Activated CD4-positive, alpha-beta memory T cell treated with anti-CD3 and anti-CD28 coated beads for 36 hours (primary cell): ENCODE results near the gene CR1. TPM values are rescaled to one million over a fixed set of nuclear protein-coding genes. Genes with fewer than 3 reads are reported as not detected.
"Not testable (repeated sequence)": the region's sequence is repeated elsewhere in the genome, so short reads cannot be mapped to it uniquely, and the experiment has no call there.

Experiments used
- CTCF ChIA-PET: fragments of 350-600 bp; sonication (Branson Sonifier 250); formaldehyde crosslinking; loops from one replicate; lab custom pipeline; 2021; ENCODE audit warnings: antibody characterized with exemption, inconsistent platforms; lab: Charles Lee
- POLR2A ChIA-PET: fragments of 350-600 bp; sonication (Branson Sonifier 250); formaldehyde crosslinking; loops from one replicate; lab custom pipeline; 2021; ENCODE audit warnings: antibody characterized with exemption; lab: Charles Lee
- DNase-seq: peaks from one replicate; pipeline ENCODE4 v3.0.0-alpha.2; 2020
- H3K27ac Mint-ChIP-seq: one replicate; pipeline ENCODE4 v1.8.0; 2021; ENCODE audit warnings: mixed read lengths
- H3K27me3 Mint-ChIP-seq: one replicate; pipeline ENCODE4 v1.8.0; 2021; ENCODE audit warnings: mixed read lengths
- H3K36me3 Mint-ChIP-seq: one replicate; pipeline ENCODE4 v1.8.0; 2021; ENCODE audit warnings: mixed read lengths
- H3K4me1 Mint-ChIP-seq: one replicate; pipeline ENCODE4 v1.8.0; 2021; ENCODE audit warnings: low read depth, mixed read lengths
- H3K4me3 Mint-ChIP-seq: one replicate; pipeline ENCODE4 v1.8.0; 2021; ENCODE audit warnings: mild to moderate bottlenecking, mixed read lengths
- H3K9me3 Mint-ChIP-seq: one replicate; pipeline ENCODE4 v1.8.0; 2021; ENCODE audit warnings: mixed read lengths
- intact Hi-C: fragments of 100-400 bp; cut with micrococcal nuclease; formaldehyde crosslinking; loops from one replicate; pipeline ENCODE4 v1.15.1; 2023
- total RNA-seq, 2 experiments: library from RNA; stranded (reverse); gene quantifications; one replicate each; pipeline ENCODE4 v1.2.3, GENCODE V29; 2021

Gene CR1
- total RNA-seq, 2 experiments from 2014 or later, result not detected

DNA sequence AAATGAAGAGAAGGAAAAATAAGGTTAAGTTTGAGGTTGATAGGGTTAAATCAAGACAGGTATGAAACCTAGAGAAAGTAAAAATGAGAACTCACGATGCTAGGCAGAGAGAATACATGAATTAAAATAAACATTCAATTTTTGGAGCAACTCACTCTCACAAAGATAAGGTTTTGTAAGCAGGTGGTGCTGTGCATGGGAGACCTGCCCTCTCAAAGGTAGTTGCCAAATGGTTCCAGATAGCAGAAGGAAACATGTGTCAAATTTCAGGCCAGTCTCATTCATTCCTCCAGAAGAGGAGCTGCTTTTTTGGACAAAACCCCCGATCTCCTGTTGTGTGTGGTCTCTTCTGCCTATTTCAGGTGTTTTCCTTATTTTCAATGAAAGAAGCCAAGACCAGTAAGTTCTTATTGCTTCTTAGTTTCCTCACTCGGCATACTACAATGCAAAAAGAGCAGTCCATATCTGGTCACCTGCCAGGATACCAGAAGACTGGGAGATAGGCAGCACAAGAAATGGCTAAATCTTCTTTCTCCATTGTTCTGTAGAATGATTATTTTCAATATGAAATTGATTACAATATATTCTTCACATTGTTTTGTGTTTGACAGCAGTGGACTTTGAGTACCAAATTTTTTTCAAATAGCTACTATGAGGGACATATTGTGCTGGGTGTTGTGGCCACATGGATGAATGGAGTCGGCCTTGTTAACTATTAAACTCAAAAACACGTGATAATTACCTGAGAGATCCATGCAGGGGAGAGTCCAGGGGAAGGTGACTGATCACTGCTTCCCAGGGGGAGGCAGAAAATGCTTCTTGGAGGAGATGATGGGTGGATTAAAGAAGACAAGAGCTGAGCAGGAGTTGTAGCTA, 152.6 kb downstream of the CR1 start:
- Mint-ChIP-seq H3K4me3 (no peak overlapping the region), H3K9me3 (no peaks in the 10 kb centered on the region), H3K27me3 (peaks cover 5% of the 10 kb centered on the region), H3K4me1 (peaks cover 12% of the 10 kb centered on the region), H3K27ac (no peak overlapping the region), H3K36me3 (no peaks in the 10 kb centered on the region)
- POLR2A ChIA-PET, result no interaction called here
- DNase-seq, result no peak
- intact Hi-C loops, result no loop called here
- CTCF ChIA-PET, result no interaction called here

DNA sequence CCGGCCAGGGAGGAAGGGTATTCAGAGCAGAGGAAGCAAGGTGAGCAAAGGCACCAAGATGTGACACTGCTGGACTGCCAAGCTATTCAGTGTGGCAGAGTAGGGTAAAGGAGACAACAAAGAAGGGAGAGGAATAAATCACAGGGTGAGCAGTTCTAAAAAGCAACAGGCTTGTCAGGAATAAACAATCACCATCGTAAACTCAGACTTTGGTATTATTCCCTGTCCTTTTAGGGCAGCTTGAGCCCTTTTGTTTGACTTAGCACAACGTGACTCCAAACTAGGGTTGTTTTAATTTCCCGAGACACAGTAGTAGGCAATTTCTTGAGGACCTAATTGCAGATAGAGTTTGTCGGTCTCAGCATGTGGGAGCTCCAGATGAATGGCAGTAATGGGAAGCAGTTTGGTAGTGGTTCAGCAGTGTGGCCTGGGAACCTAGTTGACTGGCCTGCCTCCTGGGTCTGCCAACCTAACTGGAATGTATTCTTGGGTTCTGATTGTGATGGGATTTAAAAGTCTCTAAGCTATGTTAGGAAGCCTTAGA, 153.3 kb downstream of the CR1 start:
- no peaks in the 10 kb centered on the region for H3K36me3 Mint-ChIP-seq
- intact Hi-C loops, result no loop called here
- ChIA-PET POLR2A (no interaction called here), CTCF (no interaction called here)
- H3K27ac Mint-ChIP-seq, result no peak overlapping the region
- H3K4me3 Mint-ChIP-seq, result no peak overlapping the region
- no peaks in the 10 kb centered on the region for H3K9me3 Mint-ChIP-seq
- H3K27me3 Mint-ChIP-seq, result peaks cover 2% of the 10 kb centered on the region
- DNase-seq, result no peak
- H3K4me1 Mint-ChIP-seq, result peaks cover 10% of the 10 kb centered on the region

DNA sequence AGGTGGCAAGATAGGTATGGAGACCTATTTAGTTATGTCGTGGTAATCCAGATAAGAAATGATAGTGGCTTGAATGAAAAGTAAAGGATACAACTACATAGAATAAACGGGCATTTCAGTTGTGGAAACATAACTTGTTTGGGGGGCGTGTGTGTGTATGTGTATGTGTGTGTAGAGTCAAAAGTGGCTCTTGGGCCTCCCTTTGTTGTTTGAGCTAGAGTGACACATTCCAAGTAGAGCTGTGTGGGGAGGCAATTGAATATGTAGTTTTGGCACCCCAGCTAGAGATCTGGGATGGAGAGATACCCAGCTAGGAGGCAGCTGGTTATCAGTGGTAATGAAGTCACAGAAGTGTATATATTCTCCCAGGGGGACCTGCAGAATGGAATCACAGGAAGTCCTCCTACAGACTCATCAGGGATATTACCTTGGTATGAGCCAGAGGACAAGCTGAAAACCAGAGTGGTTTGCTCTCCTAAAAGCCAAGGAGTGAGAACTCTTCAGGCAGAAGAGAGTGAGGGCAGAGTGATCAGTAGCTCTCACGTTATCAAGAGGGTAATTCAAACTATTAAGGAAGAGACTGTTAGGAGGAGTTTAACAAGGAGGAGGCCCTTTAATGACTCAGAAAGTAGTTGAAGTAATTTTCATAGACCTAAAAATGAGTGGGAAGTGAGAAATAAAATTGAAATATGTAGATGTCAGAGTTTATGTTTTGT, 154.1 kb downstream of the CR1 start:
- CTCF ChIA-PET, result no interaction called here
- no peak overlapping the region for H3K4me3 Mint-ChIP-seq

DNA sequence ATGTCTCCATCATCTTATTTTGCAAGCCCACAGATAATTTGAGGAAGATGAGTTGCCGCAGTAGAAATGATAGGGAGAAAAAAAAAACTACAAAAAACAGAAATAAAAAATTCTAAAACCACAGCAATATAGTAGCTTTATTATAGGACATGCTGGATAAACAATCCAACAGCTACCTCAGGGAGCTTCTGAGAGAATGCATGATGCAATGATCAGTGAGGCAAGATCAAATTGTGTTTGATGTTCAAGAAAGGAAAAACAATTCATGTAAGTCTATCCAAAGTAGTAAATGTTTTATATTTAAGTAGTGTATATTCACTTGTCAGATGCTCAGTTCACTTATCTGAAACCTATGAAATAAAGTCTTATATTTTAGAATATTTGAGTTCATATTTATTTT, 155.6 kb downstream of the CR1 start:
- H3K9me3 Mint-ChIP-seq, result no peaks in the 10 kb centered on the region
- intact Hi-C loops, result no loop called here
- H3K27me3 Mint-ChIP-seq, result peaks cover 2% of the 10 kb centered on the region
- H3K36me3 Mint-ChIP-seq, result no peaks in the 10 kb centered on the region
- DNase-seq, result no peak
- H3K4me3 Mint-ChIP-seq, result no peak overlapping the region
- no peak overlapping the region for H3K27ac Mint-ChIP-seq
- CTCF ChIA-PET, result no interaction called here
- POLR2A ChIA-PET, result no interaction called here
- H3K4me1 Mint-ChIP-seq, result peaks cover 7% of the 10 kb centered on the region

More for the DNA sequence above, 154.1 kb downstream of the CR1 start:
- no peak overlapping the region for H3K27ac Mint-ChIP-seq
- DNase-seq, result no peak
- POLR2A ChIA-PET, result no interaction called here
- H3K27me3 Mint-ChIP-seq, result no peaks in the 10 kb centered on the region
- peaks cover 7% of the 10 kb centered on the region for H3K4me1 Mint-ChIP-seq
- no peaks in the 10 kb centered on the region for H3K36me3 Mint-ChIP-seq
- no peaks in the 10 kb centered on the region for H3K9me3 Mint-ChIP-seq
- intact Hi-C loops, result no loop called here

- intact Hi-C loops, result no loop called here
- POLR2A ChIA-PET, result no interaction called here
- CTCF ChIA-PET, result interaction anchor here (0.9 to 1.3 kb wide), 2 partner anchors 20 to 34 kb away, joined by 3 to 8 read pairs; no protein-coding TSS in a partner anchor
Measured at GRCh38 chr1:207654320-207654719, 158.4 kb downstream of the CR1 start.

DNA sequence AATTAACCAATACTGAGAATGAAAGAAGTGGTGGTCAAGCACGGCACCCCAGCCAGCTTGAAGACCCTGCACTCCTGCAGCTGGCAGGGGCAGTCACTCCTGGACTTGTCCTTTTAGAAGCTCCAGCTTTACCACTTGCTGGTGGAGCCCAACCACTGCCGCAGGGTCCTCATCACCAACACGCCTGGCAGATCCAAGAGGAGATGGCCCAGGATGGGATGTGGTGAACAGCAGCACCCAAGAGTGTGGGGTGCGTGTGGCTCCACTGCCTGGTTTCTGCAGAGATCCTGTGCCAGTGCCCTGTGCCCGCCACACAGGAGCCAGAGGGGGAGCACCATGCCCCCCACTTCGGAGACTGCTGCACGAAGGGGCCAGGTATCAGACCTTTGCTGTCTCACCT, 162.5 kb downstream of the CR1 start:
- Mint-ChIP-seq H3K36me3 (no peaks in the 10 kb centered on the region), H3K4me3 (no peak overlapping the region), H3K27ac (no peak overlapping the region), H3K4me1 (no peaks in the 10 kb centered on the region), H3K27me3 (peaks cover 6% of the 10 kb centered on the region), H3K9me3 (no peaks in the 10 kb centered on the region)
- ChIA-PET POLR2A (no interaction called here), CTCF (no interaction called here)
- DNase-seq, result no peak
- intact Hi-C loops, result no loop called here

More at GRCh38 chr1:207654320-207654719, 158.4 kb downstream of the CR1 start:
- no peak overlapping the region for H3K4me3 Mint-ChIP-seq
- H3K9me3 Mint-ChIP-seq, result no peaks in the 10 kb centered on the region
- H3K27ac Mint-ChIP-seq, result no peak overlapping the region
- H3K36me3 Mint-ChIP-seq, result no peaks in the 10 kb centered on the region
- H3K4me1 Mint-ChIP-seq, result peaks cover 7% of the 10 kb centered on the region
- no peak for DNase-seq
- peaks cover 4% of the 10 kb centered on the region for H3K27me3 Mint-ChIP-seq

DNA sequence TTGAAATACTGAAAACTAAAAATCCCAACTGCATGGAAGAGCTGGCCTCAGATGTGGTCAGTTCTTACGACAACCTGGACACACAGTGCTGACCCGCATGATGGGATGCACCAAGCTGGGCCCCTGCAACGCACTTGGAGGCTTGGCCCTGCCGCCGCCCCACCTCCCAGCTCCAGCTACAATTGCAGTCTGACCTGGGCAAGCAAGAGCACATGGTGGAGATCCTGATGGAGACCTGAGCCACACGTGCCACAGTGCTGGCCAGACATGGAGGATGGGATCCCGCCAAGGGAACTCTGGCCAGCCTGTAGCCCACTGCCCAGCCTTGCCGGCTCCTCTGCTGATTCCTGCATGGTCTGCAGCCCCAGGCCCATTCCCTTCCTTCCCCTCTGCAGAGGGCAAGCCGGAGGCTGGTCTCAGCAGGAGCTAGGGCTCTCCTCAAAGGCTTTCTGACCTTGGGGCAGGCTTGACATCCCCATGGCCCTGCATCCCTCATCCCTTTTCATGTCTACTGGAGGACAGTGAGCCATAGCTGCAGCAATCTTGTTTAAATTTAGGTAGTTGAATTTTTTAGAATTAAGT, 163.0 kb downstream of the CR1 start:
- intact Hi-C loops, result no loop called here
- CTCF ChIA-PET, result no interaction called here
- H3K4me1 Mint-ChIP-seq, result no peaks in the 10 kb centered on the region
- H3K36me3 Mint-ChIP-seq, result no peaks in the 10 kb centered on the region
- H3K4me3 Mint-ChIP-seq, result no peak overlapping the region
- DNase-seq, result no peak
- H3K27me3 Mint-ChIP-seq, result peaks cover 6% of the 10 kb centered on the region
- H3K9me3 Mint-ChIP-seq, result no peaks in the 10 kb centered on the region
- no peak overlapping the region for H3K27ac Mint-ChIP-seq
- POLR2A ChIA-PET, result no interaction called here

DNA sequence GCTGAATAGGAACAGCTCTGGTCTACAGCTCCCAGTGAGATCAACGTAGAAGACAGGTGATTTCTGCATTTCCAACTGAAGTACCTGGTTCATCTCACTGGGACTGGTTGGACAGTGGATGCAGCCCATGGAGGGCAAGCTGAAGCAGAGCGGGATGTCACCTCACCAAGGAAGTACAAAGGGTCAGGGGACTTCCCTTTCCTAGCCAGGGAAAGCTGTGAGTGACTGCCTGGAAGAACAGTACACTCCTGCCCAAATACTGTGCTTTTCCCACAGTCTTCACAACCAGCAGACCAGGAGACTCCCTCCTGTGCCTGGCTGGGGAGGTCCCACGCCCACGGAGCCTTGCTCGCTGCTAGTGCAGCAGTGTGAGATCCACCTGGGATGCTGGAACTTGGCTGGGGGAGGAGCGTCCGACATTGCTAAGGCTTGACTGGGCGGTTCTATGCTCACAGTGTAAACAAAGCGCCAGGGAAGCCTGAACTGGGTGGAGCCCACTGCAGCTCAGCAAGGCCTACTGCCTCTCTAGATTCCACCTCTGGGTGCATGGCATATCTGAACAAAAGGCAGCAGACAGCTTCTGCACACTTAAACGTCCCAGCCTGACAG, 163.7 kb downstream of the CR1 start:
- no peaks in the 10 kb centered on the region for H3K36me3 Mint-ChIP-seq
- H3K4me1 Mint-ChIP-seq, result no peaks in the 10 kb centered on the region
- H3K4me3 Mint-ChIP-seq, result no peak overlapping the region
- ChIA-PET CTCF (no interaction called here), POLR2A (no interaction called here)
- no peaks in the 10 kb centered on the region for H3K9me3 Mint-ChIP-seq
- intact Hi-C loops, result no loop called here
- DNase-seq, result no peak
- no peak overlapping the region for H3K27ac Mint-ChIP-seq
- H3K27me3 Mint-ChIP-seq, result peaks cover 9% of the 10 kb centered on the region

DNA sequence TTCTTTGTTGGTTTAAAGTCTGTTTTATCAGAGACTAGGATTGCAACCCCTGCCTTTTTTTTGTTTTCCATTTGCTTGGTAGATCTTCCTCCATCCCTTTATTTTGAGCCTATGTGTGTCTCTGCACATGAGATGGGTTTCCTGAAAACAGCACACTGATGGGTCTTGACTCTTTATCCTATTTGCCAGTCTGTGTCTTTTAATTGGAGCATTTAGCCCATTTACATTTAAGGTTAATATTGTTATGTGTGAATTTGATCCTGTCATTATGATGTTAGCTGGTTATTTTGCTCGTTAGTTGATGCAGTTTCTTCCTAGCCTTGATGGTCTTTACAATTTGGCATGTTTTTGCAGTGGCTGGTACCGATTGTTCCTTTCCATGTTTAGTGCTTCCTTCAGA, 165.5 kb downstream of the CR1 start:
- POLR2A ChIA-PET, intact Hi-C loops, DNase-seq, H3K4me3 Mint-ChIP-seq, H3K4me1 Mint-ChIP-seq, H3K36me3 Mint-ChIP-seq, H3K27ac Mint-ChIP-seq, CTCF ChIA-PET, H3K9me3 Mint-ChIP-seq: not testable (repeated sequence)
- peaks cover 15% of the 10 kb centered on the region for H3K27me3 Mint-ChIP-seq

DNA sequence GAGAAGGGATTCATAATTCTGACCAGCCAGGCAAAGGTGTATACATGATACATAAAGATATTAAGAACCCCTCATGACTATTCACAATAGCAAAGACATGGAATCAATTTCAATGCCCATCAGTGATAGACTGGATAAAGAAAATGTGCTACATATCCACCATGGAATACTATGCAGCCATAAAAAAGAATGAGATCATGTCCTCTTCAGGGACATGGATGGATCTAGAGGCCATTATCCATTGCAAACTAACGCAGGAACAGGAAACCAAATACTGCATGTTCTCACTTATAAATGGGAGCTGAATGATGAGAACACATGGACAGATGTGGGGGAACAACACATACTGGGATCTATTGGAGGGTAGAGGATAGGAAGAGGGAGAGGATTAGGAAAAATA, 170.4 kb downstream of the CR1 start:
- H3K27me3 Mint-ChIP-seq, result peaks cover 54% of the 10 kb centered on the region
- H3K27ac Mint-ChIP-seq, result no peak overlapping the region
- no peak overlapping the region for H3K4me3 Mint-ChIP-seq
- no peaks in the 10 kb centered on the region for H3K4me1 Mint-ChIP-seq
- no peaks in the 10 kb centered on the region for H3K36me3 Mint-ChIP-seq
- H3K9me3 Mint-ChIP-seq, result peaks cover 6% of the 10 kb centered on the region
- intact Hi-C loops, result no loop called here
- CTCF ChIA-PET, result no interaction called here
- POLR2A ChIA-PET, result no interaction called here
- no peak for DNase-seq

DNA sequence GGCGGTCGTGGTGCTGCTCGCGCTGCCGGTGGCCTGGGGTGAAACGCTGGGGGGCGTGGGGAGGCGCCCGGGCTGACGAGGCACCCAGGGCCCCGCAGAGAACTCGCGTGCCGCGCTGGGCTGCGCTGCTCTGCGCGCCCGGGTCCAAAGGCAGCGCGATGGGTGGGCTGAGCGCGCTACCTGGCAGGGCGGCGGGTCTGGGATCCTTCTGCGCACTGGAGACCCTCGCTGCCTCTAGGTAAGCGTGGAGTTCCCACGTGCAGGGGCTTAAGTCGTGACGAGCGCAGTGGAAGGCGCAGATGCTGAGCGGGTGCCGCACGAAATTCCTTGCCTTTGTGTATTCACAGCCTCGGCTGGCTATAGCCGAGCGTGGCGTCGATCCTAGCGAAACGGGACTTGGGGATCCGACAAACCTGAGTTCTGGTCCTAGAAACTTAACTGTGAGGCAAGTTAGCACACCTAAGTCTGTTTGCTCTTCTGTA, 173.6 kb downstream of the CR1 start:
- peaks cover 2% of the 10 kb centered on the region for H3K4me1 Mint-ChIP-seq
- no peaks in the 10 kb centered on the region for H3K36me3 Mint-ChIP-seq
- ChIA-PET POLR2A (no interaction called here), CTCF (no interaction called here)
- intact Hi-C loops, result no loop called here
- DNase-seq, result no peak
- no peak overlapping the region for H3K27ac Mint-ChIP-seq
- peaks cover 6% of the 10 kb centered on the region for H3K9me3 Mint-ChIP-seq
- H3K4me3 Mint-ChIP-seq, result no peak overlapping the region
- peaks cover 62% of the 10 kb centered on the region for H3K27me3 Mint-ChIP-seq

GRCh38 chr1:207670192-207670591, 174.2 kb downstream of the CR1 start:
- H3K27me3 Mint-ChIP-seq, result peaks cover 63% of the 10 kb centered on the region
- intact Hi-C loops, result no loop called here
- peaks cover 6% of the 10 kb centered on the region for H3K9me3 Mint-ChIP-seq
- CTCF ChIA-PET, result no interaction called here
- H3K4me3 Mint-ChIP-seq, result no peak overlapping the region
- POLR2A ChIA-PET, result no interaction called here
- no peak for DNase-seq
- peaks cover 2% of the 10 kb centered on the region for H3K4me1 Mint-ChIP-seq
- no peak overlapping the region for H3K27ac Mint-ChIP-seq
- no peaks in the 10 kb centered on the region for H3K36me3 Mint-ChIP-seq
